RPMI8226 (cell line): Measurements from ENCODE around the gene TNFAIP8.
A peak's percentile ranks its signal among the peaks of the same experiment; 100 is the strongest.

ENCODE experiments used
- DNase-seq: peaks from one replicate; pipeline ENCODE4 v3.0.0-alpha.2; 2015

The TNFAIP8 gene

DNA sequence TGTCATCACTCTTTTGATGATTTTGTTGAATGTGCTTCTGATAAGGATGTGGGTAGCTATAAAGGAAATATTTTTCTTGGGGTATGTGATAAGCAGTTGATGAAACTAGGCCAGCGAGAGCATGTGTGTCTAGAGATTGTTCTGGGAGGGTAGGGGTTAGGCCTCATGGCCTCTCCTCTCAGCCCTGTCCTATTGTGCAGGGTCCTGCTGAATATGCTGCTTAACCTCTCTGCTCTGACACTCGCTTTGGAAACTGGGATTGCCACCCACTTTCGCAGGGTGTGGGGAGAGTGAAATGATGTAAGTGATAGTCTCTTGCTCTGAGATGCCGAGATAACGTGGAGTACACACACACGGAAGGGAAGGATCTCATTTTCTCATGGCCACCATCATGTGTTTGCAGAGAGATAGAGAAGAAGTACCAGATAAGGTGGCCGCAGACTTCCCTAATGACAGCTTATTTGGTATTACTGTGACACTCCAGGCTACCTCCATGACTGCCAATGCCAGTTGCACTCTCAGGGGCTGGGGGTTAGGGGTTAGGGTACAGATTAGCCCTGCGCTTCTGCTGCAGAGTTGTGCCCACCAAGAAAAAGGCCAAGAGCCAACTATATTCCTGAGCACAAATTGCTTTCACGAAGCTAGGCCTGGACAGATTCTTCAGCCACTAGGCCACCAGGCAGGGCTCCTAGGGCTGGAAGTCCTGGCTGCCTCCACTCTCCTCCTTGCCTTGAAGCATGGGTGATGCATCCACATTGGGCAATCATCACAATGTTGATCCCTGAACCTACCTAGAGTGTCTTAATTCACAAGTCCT, 25.2 kb upstream of the TNFAIP8 start:
- no peak for DNase-seq

DNA sequence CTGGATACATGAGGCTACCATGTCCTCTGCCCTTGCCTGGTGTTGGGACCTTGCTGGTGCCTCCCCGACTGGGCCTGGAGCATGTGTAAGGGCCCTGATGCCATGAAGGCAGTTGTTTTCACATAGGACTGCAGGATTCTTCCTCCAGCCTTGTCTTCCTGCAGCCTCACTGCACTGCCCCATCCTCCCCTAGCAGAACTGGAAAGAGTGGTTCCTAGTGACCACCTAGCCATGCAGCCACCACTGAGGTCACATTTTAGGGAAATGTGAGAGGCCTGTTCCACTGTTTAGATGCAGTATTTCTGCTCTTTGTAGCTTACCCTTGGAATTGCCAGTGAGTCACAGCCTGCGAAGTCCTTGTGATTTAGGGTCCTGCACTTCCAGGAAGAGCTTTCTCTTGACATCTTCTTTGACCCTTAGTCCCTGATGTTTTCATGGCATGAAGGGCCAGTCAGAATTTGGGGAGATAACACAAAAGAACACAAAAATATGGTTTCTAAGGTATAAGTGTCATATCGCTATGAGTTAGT, 24.2 kb upstream of the TNFAIP8 start:
- DNase-seq, result no peak

DNA sequence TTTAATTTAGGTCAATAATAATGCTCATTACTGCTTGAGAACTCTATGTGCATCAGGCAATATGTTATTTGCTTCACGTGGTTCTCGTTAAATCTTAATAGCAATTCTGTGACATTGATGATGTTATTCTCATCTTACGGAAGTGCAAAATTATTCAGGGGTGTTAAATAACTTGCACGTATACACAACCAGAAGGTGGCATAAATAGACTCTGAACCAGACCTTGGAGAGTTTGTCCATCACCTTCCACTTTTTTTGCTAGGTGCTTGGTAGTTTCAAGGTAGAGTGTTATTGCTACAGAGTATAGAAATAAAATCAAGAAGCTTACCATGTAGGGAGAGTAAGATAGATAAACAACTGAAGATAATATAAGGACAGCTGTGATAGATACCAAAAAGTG, 23.6 kb upstream of the TNFAIP8 start:
- no peak for DNase-seq

DNA sequence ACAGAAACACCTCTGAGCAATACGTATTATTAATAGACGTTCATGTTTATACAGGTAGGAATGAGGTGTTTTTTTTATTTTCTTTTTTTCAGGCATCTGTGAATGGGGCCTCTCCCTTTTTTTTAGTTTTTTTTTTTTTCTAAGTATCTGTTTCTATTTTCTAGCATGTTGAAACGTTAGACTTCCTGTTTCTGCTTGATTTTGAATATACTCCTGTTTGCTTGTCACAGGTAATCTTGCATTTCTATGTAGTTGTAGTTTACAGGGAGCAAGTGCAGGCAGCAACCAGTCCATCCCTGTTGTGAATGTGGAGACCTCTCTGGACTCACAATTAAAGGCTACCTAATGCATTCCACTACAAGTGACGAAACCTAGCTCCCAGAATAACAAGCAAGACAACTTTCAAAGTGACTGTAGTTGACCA, 22.8 kb upstream of the TNFAIP8 start:
- peak; percentile 44 for DNase-seq

DNA sequence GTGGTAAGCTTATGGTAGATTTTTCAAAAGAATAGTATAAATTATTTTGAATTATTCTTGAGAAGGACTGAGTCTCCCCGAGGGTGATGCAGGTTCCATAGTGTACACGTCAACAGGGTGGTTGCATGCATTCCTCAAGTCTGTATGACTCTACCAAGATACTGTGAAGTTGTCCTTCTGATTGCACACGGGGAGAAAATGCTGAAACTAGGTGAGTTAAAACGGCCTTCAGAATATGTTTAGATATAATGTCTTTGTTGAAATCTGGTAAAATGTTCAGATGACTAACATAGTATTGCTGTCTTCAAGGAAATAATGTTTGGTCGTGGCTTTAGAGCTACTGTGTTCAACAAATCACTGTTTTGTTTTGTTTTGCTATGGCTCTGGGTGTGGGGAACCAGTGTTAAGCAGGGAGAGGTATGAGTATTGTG, 22.4 kb upstream of the TNFAIP8 start:
- DNase-seq, result peak; percentile 47

DNA sequence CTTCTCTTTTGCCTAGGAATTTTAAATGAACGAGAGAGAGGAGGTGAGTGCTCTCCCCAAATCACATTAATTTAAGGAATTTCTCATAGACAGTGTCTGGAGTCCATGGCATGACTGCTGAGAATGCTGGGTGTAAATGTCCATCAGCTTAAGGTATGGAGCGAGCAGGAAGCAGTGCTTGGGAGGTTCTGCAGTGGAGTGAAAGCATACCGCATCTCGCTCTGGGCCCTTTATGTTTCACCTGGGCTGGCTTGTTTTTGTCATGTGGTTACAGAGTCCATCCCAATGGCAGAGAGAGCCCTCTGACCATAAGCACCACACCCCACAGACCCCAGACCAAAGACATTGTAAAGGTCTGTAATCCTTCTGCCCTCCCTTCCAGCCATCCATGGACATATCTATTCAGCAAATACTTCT, 20.6 kb upstream of the TNFAIP8 start:
- peak; percentile 63 for DNase-seq

DNA sequence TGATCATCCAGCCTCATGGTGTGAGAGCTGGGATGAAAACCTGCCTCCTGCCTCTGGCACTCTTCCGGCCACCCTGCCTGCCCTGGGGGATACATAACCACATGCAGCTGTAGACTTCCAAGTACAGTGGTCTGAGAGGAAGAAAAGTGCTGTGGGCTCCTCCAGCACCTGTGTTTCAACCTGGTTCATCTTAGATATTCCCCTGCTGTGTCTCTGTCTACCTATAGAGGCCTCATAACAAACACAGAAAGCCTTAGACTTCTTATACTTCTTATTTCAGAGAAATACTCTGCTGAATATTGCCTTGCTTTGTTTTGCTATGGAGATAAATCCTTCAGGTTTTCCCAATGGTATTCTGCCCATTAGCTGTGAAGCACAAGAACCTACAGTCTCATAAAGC, 19.6 kb upstream of the TNFAIP8 start:
- peak; percentile 80 for DNase-seq

DNA sequence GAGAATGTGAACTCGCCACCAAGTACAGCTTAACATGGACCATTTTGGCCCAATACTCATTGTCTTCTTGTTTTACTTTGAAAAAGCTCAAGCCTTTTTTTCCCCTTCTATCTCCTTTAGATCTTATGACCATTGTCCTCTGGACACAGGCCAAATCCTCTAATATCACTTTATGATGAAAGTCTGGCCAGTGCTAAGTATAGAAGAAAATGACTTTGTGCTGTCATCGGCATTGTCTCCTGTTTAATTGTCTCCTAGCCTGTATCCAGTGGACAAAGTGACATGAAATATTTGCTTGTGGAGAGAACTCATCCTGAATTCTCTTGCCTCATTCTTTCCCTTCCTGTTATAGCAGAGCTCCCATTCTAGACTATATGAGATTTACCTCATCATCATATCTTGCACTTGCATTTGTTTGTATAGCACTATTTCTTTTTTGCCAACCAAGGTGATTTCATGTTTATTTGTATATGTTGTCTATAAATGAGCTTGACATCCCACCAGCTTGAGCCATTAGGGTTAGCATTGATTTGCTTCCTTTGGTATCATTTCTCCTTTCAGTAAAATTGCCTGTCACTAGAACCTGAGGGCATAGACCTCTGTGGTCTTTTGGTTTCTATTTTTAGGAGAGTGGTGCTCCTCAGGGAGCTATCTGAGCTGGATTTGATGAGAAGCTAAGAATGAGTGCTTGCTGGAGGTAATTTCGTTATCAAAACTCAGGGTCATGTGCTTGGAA, 18.8 kb upstream of the TNFAIP8 start:
- DNase-seq, result peak; percentile 70

DNA sequence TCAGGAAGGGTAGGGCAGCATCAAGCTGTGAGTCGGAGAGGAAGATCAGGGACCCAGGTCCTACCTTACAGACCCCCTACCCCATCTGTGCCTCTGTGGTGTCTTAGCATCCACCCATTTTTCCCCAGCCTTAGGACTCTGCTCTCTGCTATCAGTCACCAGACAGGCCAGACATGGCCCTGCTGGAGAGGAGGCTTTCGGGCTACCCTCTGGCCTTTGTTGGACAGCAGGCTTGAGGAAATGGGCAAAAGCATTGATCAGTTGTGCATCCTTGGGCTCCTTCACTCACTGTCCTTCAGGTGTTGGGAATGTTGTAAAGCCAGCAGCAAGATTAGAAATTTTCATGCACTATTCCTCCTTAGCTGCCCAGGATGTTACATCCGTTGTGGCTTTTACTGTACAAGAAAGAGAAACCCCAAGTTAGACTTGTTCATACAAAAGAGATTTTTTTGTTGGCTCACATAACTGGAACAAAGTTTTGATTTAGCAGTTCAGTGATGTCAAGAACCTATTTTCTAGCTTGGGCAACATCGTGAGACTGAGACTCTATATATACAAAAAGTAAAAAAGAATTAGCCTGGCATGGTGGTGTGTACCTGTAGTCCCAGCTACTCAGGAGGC, 17.4 kb upstream of the TNFAIP8 start:
- DNase-seq, result no peak

DNA sequence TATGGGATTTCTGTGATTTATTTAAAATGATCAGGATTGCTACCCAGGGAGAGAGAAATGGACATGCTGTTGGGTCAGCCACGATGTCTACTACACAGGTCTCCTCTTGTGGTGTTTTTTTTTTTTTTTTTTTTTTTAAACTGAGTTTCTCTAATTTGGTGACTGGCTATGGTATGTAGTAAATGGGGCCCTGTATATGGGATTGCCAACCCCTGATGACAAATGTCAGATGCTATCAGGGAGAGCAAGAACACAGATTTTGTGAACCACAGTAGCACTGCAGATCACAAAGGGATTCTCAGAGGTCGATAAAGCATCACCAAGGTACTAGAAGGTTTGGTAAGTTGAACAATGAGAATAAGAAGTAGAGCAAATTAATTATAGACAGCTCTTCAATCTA, 16.5 kb upstream of the TNFAIP8 start:
- no peak for DNase-seq

DNA sequence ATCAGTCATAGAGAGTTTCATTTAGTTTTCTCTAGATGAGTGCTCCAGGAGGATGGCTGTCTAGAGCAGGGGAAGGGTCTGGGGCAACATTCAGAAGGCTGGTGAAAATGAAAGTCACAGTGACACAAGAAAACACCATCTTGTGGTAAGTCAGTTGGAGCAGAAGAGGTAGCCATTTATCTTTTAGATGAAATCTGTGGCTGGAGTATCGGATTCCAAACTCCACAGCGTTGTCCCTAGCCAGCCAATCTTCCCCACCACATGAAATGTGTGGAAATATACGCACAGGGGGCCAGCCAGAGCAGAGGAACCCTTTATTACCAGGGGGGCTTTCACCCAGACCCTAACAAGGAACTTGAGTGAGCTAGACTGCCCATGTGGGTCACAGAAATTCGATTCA, 15.9 kb upstream of the TNFAIP8 start:
- peak; percentile 43 for DNase-seq

DNA sequence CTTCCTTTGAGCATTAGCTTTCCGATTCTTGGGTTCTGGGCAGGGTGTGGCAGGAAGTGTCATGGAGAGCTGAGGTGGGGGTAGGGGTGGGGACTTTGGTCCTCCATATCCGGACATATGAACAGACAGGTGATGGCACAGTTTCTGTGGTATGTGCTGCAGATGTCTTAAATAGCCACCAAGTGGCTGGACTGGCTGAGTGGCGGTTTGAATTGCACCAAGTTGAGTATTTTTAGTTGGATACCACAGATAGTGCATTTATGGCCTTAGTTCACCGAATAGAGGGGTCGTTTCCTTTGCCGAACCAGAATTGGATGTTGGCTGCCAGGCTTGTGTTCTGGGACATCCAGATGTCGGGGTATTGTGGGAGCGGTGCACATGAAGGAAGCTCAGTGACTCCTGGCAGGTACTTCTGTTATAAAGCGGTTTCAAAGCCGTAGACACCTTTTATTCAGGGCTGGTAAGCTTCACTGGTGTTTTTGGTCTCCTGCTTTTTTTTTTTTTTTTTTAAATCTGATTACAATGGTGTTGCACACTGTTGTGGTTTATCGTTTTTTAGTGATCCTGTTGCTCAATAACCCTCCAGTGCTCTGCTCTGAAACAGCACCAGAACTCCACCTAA, 15.1 kb upstream of the TNFAIP8 start:
- DNase-seq, result peak; percentile 93

DNA sequence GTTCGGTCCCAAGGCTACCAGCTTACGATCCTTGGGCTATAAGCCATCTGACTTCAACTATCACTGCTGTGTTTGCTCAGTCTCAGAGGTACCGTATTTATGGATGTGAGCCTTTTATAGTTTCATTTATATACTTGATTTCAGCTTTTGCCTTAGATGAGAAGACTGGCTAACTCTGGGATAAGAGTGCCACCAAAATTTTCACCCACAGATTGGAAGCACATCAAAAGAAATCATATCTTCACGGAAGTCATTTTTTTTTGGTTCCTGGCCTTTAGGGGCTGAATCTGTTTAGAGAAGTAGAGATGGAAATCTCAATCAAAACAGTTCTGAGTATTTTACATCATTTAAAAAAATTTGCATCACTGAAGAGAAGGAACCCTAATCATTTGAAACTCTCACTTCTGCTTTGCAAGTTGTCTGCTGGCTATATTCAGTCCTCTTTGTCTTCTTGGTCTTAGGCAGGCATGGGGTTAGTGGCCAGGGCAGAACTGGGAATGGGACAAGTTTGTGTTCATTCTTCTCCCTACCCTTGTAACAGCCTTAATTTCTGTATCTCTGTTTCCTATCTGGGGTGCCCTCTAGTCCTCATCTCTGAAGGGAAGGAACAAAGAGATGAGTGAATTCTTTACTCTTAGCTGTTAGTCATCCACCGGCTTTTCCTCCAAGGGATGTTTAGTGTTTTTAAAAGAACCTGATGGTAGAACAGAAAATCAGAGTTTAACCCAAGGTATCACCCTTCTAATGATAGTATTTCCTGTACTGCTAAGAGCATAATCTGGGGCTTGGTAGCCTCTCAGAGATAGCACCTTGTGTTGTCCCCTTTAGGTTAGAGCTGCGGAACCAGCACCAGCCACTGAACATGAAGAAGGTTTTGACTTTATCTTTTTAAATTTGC, 14.1 kb upstream of the TNFAIP8 start:
- peak; percentile 64 for DNase-seq

DNA sequence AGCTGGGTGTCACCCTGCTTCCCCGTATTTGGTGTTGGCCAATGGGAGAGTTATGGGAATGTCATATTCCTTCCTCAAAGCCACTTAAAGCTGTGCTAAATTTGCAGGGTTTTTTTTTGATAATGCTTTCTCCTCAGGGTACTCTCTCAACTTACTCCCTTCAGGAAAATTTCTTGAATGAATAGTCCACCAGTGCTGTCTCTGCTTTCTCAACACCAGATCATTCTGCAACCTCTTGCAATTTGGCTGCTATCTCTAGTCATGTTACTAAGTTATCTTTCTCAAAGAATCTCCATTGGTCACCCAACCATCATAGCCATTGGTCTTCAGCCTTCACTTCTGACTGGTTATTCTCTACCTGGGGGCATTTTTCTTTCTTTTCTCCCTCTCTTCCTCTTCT, 13.4 kb upstream of the TNFAIP8 start:
- DNase-seq, result no peak

DNA sequence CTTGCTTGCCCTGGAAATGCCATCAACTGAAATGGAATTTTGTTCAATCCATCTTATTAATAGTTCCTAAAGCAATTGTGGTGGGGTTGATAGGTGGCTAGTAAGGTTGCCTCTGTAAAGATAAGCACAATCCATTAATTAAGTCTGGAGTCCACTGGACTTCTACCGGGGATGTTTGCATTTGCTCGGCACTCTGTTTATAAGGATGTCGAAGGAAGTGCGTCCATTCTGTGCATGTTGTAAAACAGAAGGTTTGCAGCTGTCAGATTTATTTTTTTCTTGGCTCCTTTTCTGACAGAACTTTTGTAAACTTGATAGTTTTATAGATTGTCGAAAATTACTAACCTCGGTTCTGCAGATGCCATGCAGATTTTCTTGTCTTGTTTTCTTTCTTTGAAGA, 12.8 kb upstream of the TNFAIP8 start:
- DNase-seq, result no peak

DNA sequence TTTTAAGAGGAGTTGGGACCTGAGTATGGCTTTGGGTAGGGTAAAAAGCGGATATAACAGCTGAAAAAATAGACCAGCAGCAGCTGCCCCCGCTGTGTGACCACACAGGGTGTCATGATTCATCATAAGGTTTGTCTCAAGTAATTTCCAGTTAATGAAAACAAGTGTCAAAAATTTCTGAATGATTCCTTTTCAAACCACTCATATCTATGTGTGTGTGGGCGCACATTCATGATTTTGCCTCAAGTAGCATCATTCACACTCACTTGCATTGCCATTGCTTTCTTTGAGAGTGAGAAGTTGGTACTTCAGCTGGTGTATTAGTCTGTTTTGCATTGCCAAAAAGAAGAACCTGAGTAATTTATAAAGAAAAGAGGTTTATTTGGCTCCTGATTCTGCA, 12.1 kb upstream of the TNFAIP8 start:
- DNase-seq, result no peak

DNA sequence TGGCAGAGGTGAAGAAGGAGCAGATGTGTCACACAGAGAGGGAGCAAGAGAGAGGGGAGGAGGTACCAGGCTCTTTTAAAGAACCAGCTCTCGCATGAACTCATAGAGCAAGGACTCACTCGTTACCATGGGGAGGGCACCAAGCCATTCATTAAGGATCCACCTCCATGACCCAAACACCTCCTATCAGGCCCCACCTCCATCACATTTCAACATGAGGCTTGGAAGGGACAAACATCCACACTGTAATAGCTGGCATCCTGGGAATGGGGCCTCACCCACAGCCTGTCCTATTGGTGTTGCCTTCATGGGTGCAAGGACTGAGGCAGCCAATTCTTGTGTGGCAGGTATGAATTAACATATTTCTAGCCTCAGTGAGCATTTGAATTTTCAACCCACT, 11.6 kb upstream of the TNFAIP8 start:
- DNase-seq, result no peak

DNA sequence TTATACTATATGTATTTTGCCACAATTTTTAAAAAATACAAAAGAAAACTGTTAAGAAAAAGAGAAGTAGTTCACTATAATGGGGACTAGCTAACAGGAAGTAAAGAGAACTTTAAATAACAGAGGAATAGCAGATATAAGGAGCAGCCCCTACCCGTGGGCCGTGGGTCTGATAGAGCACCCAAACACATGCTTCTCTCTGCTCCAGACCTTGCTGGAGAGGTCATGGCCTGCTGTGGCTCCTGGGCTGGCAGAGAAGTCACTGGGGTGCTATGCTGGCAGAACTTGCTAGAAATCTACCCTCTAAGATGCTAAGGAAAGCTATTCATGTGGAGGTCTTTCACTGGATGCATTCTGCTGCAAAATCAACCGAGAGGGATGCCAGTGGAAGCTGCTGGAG, 10.0 kb upstream of the TNFAIP8 start:
- DNase-seq, result no peak

DNA sequence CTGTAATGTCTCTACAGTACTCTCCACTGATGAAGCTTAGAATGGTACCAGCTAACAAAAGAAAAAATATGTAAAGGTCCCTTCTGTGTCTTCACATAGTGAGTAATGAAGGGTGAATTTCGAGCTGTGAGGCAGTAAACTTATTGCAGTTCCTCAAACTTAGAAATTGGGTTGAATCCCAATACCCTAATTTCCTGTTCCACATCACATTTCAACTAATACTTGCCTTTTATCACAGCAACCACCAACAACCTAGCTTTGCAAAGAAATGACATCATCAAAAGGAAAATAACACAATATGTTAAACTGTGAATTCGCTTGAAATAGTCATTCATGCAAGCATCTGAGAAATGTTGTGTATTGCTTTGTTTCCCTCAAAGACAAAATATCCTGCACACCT, 9.4 kb upstream of the TNFAIP8 start:
- DNase-seq, result no peak

DNA sequence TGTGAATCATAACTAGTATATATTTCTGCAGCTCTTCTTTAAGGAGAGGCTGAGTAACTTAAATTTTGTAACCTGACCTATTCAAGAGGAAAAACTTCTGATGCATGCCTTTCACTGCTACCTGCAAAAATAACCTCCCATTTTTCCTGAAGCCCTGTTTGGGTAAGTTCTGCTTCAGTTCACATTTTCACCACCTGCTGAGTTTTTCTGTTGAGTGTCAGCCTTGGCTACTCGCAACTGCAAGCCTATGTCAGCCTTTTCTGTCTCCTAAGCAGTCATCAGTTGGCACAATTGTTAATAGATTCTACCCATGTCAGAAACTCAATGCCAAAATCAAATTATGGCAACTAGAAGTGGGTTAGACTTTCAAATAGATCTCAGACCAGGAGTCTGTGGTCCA, 8.2 kb upstream of the TNFAIP8 start:
- peak; percentile 70 for DNase-seq

DNA sequence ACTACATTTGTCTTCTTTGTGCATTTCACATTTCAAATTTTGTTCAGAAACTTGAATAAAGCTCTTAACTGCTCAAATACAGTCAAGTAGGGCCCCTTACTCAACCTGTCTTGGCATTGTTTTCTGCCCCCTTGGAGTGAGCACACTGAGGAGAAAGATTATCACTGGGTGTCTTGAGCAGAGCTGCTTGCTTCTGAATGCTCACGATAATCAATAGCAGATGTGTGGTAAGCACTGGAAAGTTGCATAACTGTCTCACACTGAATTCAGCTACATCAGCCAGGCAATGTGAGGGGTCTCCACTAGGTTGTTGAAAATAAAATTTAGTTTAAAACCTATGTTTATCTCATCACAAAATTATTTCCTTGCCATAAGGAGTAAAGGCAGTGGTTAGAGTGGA, 7.8 kb upstream of the TNFAIP8 start:
- DNase-seq, result no peak

DNA sequence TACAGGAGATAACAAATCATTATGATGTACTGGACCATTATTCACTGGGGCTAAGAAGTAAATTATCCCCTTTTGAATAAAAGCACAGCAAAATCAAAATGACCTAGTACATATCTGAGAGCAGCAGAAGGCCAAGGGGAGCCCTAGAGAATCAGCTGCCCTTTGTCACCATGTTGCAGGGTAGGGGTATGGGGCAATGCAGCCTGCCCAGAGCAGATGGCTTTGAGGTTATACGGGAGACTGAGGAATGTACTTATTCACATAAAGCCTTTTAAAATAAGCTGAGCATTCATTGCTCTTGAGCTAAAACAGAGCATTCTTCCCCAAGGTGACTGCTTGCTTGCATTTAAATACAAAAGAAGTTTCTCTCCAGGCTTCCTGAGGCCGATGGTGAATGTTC, 2.6 kb upstream of the TNFAIP8 start:
- DNase-seq, result no peak
